Activated CD4-positive, CD25-positive, alpha-beta regulatory T cell (primary cell): ENCODE results near the gene CISD3.

ENCODE experiments used
- DNase-seq, 4 experiments: peaks; one replicate each; lab custom pipeline; 2025; lab: John Stamatoyannopoulos, UW

Gene CISD3

DNA sequence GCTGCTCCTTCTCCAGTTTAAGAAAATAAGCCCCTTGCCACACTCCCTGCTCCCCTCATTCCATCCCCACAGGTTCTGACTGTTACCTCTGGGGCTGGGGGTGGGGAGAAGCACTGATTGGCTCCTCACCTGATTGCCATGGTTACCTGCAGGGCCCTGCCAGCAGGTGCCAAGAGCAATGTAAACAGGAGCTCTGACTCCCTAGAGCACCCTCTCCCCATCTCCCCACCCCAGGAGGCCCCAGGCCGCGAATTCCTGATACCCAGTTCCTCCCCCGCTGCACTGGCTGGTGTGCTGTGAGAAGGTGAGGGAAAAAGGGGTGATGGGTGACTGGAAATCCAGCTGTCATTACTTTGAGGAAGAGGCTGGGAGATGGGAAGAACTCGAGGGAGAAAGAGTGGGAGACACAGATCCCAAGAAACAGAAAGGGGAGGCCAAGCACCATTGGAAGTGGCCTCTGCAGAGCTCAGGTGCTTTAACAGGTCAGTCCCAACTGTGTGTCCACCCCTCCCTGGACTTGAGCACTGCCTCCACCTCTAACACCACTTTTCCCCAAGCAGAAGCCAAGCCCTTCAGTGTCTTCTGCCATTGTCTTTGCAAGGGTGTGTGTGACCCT, 13.5 kb downstream of the CISD3 start:
- DNase-seq: no peak

DNA sequence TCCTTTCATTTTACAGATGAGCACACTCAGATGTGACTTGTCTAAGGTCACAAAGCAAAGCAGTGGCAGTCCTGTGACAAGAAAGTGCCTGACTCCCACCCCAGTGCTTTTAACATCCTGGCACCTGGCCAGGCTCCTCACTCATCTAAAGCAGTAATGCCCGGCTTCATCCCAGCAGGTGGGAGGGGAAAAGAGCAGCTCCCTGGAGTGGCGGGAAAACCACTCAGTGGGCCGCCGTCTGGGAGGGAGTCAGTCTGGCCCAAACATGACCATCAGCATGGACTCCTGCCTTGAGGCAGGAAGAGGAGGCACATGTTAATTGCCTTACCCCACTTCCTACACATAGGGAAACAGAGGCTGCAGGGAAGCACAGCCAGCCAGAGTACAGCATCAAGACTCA, 15.4 kb downstream of the CISD3 start:
- no peak for DNase-seq

DNA sequence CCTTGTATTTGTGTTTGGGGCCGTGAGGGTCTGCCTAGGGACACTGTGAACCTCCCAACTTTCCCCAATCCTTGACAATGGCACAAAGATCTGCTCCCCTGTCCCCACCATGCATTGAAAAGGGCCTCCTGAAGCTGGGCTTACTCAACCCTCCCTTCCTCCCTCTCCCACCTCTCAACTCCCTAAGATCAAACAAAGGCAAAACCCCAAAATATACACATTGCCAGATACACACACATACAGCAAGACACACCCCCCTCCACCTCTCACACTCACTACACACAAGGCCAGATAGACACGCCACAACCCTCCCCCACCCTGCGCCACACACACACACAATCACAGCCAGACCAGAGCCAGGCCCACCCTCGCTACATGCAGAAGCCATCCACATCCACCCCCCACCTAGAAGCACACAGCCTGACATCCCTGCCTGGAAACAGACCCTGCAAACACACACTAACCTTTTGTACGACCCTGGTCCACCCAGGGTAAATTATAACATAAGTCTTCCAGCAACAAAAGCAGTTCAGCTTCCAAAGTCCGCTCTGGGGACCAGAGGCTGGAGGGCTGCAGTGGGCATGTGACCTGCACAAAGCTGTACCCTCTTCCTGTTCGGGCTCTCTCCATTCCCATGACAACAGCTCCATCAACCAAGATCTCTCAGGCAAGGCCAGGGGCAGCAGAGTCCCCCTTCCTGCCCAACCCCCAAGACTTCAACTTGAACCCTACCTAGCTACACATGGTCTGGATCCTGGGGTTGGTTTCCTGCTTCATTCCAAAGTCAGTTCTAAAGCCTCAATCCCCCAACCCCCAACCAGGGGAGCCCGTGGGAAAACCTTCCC, 16.1 kb downstream of the CISD3 start:
- DNase-seq: no peak

DNA sequence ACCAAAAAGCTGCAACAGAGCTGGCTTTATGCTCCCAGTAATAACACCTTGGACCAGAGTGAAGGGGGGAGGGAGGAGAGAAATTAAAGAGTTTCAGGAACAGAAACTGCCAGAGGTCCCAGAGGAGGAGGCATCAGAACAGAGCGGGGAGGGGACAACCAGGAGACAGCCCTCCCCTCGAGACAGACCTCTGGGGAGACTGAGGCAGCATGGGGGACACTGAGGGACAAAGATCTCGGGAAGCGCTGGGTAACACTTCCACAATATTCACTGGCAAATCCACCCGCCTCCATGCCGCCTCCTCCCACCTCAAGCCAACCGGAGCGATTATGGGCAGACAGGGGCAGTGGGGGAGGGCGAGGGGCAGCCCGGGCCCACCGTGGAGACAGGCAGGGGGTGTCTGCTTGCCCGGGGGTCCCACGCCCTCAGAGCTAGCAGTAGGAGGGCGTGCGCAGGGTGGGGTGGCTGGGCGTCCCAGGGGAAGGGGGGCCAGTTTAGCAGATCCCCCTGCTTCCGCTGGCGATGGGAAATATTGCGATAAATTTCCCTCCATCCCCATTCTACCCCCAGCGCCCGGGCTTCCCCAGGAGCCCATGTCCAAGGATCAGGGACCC, 16.8 kb downstream of the CISD3 start:
- DNase-seq: no peak

DNA sequence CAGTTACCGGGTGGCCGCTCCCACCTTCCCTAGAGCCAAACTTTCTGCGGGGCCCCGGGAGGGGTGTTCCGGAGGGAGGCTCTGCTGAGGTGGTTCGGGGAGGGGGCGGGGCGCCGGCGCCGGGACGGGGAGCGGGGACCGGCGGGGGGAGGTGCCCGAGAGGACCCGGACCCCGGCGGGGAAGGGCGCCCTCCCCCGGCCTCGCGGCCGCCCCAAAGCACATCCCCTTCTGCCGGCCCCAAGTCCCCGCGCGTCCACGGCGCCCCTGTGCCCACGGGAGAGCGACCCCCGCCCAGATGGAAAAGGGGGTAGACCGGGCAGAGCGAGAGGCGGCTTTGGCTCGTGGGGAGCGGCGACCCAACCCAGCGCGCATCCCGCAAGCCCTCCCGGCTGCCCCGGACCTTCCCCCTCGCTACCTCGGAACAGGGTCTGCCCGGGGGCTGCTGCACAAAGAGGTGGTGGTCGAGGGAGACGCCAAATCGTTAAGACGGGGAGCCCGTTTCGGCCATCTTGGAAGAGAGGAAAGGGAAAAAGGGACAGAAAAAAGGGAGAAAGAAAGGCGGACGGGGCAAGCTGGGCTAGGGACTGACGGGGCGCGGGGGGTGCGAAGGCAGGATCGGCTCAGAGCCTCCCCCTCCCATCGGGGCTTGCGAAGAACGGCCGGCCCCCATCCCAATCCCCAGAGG, 17.5 kb downstream of the CISD3 start:
- DNase-seq: no peak

DNA sequence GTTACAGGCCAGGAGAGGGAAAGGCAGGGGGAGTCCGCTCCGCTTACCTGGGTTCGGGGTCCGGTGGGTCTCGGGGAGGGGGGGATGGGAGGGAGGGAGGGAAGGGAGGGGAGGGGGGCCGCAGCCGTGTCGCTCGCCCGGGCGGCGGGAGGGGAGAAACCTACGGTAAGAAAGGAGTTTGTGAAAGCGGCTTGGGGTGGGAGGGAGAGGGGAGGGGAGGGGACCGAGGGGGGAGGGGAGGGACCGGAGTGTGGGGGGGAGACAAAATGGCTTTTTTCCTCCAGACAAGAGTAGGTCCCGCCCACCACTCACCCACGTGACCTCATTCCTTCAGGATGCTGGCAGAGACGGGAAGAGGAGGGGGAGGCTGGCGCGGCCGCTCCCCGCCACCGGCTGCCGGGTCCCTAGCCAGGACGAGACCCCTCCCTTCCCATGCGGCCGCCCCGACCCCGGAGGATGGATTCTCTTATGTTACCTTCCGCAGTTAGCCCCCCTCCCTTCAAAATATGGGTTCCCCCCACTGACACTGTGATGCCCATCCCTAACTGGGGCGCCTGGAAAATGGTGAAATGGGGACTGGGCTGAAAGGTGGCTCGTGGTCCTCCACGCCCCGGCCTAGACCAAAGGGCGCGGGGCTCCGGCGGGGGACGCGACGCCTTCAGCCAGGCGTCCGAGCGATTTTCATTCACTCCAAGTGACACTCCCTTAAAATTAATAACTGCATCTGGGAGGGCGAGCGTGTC, 18.2 kb downstream of the CISD3 start, which contains the start of gene PCGF2:
Gene PCGF2 (minus strand): TSS at position 188 of the 743 bp plus-strand sequence. CDS start 7,934 bp downstream, outside the sequence.
- DNase-seq: no peak

DNA sequence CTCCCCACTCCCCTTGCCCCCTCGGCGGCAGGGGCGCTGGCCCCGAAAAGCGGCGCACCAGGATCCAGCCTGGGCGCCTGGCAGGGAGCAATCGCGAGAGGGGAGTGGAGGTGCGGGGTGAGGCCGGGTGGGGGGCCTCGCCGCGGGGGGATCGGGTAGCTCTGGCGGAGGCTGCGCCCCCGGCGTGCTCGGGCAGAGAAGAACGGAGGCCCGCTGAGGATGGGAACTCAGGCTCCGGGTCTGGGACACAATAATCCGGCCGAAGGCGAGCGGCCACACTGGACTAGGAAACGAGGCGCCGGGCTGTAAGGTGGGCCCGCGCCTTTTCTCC, 18.7 kb downstream of the CISD3 start:
- DNase-seq: no peak

DNA sequence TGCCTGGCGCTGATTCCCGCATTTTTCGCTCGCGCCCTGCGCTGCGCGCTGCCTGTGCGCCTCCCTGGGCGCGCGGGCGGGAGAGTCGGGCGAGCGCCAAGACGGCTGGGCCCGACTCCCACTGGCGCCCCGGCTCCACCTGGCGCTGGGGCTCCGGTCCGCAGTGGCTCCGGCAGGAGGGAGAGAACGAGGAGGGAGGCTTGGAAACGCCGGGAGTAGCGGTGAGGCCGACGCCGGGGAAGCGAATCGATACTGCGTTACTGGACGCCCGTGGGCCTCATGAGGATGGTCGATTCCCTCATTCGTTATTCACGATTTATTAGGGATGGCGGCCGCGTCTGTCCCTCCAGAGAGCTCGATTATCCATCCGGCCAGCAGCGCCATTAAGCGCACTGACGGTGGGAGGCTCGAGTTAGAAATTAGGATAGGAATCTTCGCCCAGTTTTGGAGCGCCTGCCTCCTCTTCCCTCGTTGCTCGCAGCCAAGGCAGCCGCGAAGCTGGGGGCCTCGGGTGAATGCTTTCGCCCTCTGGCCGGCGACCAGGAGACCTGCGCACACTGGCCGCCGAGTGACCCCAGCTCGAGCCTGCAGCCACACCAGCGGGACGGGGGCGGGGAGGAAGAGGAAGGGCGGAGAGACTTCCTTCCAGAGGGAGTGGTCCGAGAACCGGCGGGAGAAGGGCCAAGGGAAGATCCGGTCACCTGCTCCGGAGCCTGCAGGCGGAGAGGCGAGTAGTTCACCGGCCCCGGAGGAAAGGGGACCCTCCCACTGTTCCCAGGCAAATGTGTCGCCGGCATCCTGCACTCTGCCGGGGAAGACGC, 19.3 kb downstream of the CISD3 start:
- no peak for DNase-seq

DNA sequence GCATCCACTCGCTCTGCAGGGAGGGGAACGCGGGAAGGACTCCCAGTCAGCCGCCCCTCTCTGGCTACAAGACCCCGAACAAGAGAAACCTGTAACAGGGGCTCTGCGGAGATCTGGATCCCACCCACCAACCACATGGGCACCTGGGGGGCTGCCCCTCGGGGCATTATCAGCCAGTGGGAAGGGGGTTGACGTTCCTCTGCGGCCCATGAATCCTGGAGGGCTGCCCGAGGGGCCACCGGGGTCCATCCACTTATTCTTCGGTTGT, 19.8 kb downstream of the CISD3 start:
- no peak for DNase-seq

DNA sequence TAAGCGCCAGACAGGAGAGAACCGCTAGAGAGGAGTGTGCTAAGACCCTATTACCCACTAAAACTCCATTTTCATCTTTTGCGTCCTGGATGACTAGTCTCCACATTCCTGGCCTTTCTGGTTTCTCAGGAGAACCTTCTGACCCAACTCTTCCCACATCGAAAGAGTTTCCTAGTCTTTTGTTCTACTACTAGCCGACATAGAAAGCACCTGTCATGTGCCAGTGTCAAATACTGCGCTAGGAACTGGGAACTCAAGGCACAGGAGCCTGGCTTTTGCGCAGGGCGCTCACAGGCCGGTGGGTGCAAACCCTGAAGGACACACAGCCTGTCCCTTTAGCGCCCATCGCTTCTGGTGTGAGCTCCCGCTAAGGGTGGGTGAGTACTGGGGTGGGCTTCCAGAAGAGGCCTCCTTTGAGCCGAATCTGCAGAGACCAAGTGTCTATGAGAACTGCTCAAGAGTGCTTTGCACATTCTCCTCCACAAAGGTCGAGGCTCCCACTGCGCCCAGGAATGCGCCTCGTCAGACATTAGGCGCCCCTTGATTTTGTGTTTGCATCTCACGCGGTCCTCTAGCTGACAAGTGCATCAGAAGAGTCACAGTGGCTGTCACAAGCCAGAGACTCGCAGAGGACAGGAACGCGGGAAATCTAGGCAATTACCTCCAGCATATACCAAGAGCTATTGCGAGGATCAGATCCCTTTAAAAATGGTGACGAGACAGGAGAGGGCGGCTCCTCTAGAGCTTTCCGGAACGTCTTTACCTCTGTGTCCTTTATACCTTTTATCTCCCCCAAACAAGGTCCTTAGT, 20.4 kb downstream of the CISD3 start:
- DNase-seq: no peak

DNA sequence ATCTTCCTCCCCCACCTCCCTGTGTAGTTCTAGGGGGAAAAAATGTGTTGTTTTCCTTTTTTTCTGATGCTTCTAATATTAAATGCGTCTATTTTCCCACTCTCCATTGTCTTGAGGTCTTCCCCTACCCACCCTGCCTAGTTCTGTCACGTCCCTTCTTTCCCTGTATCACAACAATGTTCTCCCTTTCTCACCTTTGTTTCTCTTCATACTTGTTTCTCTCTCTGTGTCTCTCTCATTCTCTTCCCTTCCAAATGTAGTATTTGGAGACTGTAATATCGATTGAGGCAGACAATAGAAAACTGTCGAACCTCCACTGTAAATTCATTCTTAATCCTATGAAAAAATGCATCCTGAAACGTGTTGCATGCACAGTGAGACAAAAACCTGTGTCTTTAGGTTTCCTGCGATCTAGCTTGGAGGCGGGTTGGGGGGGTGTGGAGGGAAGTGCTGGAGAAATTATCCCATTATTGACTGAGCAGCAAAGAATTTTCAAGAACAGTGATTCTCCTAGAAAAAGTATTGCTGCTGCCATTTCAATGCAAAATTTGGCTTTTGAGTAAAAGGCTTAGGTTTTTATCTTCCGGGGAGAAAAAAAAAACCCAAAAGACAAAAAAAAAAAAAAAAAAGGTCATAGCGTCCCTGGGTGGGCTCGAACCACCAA, 21.1 kb downstream of the CISD3 start:
- DNase-seq: no peak

DNA sequence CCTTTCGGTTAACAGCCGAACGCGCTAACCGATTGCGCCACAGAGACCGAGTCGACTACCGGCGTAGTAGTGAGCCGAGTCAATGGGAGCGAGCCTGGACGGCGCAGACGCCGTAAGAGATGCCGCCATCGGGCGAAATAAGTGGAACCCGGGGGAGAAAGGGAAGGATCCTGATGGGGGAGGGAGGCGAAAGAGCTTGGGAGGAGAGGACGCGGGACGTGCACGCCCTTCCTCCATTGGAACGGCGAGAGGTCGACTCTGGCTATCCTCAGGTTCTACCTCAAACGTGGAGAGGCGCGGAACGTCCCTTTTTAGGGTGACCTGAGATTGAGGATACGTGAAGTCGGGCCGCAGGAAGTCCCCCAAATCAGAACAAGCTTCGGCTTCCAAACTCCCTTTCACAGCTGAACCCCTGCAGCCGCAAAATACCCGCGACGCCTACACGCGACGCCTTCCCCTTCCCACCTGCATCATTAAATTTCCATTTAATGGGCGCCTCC, 21.7 kb downstream of the CISD3 start:
- peak; percentile 71 to 85 (median 78) for DNase-seq

DNA sequence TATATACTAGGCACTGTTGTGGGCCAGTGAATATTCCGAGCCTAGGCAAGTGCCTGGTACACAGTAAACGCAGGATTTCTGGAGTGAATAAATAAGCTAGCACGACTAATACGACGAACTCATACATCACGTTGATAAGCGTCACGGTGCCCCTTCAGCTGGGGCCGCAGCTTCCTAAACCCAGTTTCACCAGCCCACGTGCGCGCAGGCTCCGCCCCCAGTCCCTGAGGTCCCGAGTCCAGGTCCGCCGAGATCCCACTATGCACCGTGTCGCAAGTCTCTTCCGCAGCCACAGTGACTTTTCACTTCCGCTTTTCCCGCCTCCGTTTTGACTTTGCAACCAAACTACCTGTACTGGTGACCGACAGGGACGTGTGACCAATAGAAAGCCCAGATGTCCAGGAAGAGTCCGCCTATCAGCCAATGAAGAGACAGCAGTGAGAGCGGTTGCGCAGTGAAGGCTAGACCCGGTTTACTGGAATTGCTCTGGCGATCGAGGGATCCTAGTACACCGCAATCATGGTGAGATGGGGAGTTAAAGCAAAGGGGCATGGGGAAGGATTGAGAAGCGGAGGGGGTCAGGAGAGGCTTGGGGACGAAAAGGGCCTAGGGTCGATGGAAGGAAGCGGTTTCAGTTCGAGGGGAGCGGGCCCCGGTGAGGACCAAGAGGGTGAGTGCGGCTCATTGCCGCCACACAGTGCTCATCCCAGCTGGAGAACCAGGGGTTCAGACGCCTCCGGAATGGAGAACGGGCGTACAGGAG, 22.3 kb downstream of the CISD3 start, which contains the start of gene PSMB3:
Gene PSMB3 (plus strand): TSS at position 434 of the 763 bp plus-strand sequence. CDS start 86 bp downstream, at position 520.
- DNase-seq: peak; percentile 78 to 87 (median 86)

DNA sequence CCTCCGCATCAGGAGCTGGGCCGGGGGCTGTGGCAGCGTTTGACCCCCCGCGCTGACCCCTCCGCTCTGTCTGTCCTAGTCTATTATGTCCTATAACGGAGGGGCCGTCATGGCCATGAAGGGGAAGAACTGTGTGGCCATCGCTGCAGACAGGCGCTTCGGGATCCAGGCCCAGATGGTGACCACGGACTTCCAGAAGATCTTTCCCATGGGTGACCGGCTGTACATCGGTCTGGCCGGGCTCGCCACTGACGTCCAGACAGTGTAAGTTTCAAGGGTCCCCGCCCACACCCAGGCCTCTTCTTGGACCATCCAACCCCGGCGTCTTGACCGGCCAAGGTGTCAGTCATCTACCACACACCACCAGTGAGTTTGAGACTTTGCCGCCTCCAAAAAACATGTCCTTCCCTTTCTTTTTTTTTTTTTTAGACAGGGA, 22.9 kb downstream of the CISD3 start:
- DNase-seq: no peak

DNA sequence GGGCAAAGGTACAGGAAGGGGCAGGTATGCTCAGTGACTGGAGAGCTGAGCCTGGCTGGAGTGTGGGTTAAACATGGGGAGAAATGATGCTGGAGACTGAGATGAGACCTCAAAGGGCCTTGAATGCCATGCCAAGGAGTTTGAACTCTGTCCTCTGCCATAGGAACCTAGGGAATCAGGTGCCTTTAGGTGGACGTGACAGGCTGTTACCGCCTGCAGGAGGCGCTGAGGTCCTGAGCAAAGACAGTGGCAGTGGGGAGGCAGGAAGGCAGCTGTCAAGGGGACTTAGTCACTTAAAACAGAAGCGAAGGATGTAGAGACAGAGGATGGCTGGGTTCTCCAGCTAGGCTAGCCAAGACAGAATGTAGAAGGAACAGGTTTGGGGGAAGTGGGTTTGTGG, 31.5 kb downstream of the CISD3 start:
- no peak for DNase-seq

DNA sequence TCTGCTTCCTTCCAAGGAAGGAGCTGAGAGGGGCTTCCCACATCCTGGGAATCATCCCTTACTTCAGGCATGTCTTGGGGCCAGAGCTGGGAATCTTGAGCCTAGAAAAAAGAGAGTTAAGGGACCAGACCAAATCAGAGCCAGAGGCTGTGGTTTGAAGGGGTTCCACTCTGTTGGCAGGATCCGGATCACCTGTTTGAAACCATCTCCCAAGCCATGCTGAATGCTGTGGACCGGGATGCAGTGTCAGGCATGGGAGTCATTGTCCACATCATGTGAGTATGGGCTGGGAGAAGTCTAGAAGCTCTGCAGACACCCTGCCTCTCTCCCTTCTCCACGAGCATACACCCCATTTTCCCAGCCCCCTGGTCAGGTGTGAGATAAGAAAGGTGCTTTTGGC, 32.1 kb downstream of the CISD3 start:
- no peak for DNase-seq

DNA sequence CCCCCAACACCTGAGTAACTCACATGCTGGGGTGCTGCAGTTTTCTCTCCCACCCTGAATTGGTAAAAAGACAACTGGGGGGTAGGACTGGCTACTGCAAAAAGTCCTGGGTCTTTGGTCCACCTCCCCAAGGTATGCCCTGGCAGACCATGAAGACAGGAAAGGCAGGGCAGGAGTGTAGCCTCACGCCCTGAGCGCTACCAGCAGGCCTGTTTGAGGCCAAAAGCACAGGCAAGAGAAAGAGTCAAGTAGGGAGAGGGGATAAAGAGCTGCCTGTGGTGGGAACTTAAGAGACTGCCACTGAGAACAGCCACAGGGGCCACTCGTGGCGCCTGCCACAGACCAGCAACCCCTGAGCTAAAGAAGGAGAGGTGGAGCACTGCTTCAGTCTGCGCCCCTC, 36.2 kb downstream of the CISD3 start:
- no peak for DNase-seq

DNA sequence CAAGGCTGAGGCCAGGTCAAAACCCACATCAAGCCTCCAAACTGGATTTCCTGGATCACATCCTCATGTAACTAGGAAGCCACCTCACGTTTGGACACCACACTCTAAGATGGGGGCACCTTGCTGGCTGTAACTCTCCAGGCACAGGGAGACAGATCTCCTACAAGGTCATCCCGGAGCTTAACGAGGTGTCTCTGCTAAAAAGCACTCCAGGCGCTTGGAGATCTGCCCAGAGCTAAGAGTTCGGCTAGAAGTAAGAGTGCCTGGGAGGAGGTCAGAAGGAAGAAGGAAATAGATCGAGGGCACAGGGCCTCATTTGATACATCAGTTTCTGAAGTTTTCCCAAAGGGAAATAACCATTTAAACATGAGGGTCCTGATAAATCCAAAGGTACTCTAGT, 38.3 kb downstream of the CISD3 start:
- no peak for DNase-seq

DNA sequence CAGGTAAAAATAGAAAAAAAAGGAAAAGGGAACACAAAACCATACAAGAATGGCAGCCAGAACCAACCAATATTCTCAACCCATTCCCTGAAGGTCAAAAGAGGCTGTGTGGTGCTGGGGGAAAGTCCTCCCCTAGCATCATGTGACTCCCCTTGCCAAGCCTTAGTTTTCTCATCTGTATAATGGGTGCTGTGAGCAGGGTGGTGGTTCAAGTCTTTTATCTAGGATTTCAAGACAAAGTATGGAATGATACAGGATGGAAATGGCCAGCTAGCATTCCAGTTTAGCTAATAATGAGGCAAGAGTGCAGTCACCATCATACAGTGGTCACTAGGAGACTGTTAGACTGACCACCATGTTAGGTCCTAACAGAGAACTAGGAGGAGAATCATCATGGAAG, 43.1 kb downstream of the CISD3 start:
- DNase-seq: no peak
